GM19238 (cell line): ENCODE measurements around the gene APBB2.
A peak's percentile ranks its signal among the peaks of the same experiment; 100 is the strongest.

Experiments used
- DNase-seq: peaks from one replicate; pipeline ENCODE4 v3.0.0; 2011; ENCODE audit warnings: low spot score; ENCODE audit not compliant: insufficient read length

Gene APBB2

DNA sequence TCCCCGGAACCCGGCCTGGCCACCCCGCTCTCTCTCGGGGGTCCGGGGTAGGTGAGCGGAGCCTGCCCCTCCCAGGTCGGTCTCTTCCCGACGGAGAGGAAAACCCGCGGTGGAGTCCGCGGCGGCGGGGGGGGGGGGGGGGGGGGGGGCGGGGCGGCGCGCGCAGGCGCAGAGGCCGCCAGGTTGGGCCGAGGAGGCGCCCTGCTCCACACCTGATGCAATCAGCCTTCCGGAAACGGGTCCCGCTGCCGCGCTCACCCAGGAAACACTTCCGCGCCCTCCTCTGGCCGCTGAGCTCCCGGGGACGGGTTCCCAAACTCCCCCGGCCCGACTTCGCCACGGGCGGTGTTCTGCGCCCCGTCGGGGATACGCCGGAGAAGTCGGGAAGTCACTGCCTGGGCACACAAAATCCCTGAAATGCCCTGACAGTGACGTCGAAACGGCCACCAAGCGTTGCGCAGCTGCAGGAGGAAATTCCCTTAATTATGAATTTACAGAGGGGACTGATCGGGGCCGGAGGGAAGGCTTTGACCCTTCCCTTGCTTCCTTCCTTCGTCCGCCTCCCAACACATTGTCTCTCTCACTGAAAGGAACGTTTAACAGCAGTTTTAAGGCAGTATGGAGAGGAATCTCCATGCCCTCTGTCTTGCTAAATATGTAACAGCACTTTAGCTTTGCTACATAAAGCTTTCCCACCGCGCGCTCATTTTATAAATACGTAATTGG, 2.1 kb upstream of the APBB2 start:
- DNase-seq = peak; percentile 71

DNA sequence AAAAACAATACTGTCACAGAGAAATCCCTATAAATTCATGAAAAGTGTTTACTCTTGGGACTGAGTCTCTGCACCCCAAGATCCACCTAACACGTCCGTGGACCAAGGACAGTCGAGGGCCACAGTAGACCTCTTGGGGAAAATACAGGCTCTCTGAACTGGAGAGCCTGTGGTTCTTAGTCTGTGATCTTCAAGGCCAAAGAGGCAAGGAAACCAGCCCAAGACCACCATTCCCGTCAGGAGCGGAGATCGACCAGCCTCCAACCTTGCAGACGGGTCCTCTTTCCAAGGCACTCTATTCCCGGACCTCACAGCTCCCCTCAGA, 1.6 kb upstream of the APBB2 start:
- DNase-seq = no peak

DNA sequence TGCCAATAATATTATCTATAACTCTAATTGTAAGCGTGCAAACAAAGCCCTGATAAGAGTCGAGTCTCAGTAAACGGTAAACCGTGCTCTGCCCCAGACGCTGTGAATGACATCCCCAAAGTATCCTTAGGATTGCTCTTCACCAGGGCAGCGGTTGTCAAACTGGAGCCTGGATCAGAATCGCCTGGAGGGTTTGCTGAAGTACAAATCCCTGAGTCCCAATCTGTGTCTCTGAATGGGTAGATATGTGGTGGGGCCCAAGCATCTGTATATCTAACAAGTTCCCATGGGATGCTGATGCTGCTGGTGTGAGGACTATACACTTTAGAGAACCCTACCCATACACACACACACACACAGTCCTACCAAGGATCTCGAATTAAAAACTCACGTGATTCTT, 813 bp upstream of the APBB2 start:
- DNase-seq = no peak

DNA sequence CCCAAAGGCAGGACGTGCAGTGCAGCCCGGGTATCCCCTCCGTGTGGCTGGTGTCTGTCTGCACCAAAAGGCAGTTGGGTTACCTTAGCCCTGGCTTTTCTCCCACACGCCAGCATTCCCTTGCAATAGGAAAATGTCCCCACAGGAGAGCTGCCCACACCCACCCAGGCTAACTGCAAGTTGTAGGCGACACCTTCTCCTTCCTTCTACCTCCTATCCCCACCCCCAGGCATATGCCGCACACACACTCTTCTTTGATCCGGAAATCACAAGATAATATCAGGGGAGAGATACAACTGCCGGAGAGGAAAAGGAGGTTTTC, 444 bp upstream of the APBB2 start:
- DNase-seq = no peak

DNA sequence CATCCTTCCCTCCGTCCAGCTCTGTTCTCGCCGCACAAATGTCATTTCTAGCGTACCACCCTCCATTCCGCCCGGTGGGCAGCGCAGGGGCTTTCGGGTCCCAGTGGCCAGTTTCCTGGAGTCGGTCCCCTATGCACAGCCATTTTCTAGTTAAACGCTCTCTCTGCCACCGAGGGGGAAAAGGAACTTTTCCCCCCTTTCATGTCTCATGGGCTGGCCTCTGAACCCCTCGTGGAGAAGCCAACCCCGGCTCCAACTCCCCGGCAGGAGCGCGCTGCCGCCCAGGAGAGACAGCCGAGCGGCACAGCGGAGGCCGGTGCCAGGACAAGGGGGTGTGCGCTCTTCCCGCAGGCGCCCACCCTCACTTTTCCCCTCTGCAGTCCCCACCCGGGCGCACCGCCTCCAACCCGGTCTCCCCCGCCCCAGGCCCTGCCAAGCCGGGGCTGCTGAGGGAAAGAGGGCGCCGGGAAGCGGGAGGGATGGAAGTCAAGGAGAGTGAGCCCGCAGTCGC, 662 bp downstream of the APBB2 start:
- no peak for DNase-seq

GRCh38 chr4:41212616-41213203, 1.6 kb downstream of the APBB2 start:
- DNase-seq = no peak

- no peak for DNase-seq
Observed at GRCh38 chr4:41211951-41212615, 2.3 kb downstream of the APBB2 start.

DNA sequence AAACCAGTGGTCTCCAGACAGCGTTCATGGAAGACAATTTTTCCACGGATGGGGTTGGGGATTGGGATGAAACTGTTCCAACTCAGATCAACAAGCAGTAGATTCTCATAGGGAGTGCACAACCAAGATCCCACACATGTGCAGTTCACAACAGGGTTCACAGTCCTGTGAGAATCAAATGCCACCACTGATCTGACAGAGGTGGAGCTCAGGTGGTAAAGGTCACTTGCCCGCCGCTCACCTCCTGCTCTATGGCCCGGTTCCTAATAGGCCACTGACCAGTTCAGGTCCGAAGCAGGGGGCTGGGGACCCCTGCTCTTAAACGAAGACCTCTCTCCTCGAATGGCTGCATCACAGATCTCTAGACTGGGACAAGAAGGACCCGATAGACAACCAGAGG, 4.4 kb downstream of the APBB2 start:
- no peak for DNase-seq

GRCh38 chr4:41209187-41209586, 5.2 kb downstream of the APBB2 start:
- no peak for DNase-seq

- no peak for DNase-seq
Observed at GRCh38 chr4:41207291-41207831, 7.0 kb downstream of the APBB2 start.

- no peak for DNase-seq
Observed at GRCh38 chr4:41205854-41206460, 8.4 kb downstream of the APBB2 start.

- no peak for DNase-seq
Observed at GRCh38 chr4:41205130-41205529, 9.2 kb downstream of the APBB2 start.

- DNase-seq = no peak
Observed at GRCh38 chr4:41204400-41204978, 9.9 kb downstream of the APBB2 start.

- DNase-seq = no peak
Observed at GRCh38 chr4:41203841-41204240, 10.5 kb downstream of the APBB2 start.

DNA sequence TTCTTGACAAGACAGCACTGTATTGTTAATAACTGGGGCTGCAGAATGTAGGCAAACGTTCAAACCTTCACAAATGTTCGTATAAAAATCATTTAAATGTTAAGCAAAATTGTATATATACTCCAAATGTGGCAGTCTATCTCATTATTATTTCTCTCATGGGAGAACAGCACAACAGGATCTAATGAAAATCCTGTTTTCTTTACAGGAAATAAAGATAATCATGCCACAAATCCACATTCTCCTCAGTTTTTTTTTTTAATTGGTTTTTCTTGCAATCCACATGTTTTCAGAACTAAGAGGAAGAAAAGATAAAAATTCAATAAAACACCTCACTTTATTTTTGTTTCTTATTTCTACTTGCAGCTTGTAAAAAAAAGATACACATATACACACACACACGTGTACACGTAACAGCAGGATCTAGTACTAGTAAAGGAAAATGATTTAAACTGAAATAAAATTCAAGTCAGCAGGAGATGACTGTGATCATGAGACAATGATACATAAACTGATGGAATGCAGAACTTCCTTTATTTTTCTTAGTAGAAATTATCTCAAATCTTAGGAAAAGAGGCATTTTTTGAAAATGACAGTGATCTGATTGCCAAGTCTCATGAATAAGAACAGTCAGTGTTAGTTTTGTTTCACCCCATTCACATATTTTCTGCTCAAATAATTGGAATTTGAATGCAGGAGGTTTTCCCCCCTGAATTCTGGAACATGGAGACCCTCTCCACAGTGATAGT, 11.3 kb downstream of the APBB2 start:
- DNase-seq = no peak

- no peak for DNase-seq
Observed at GRCh38 chr4:41202356-41202755, 12.0 kb downstream of the APBB2 start.

GRCh38 chr4:41200486-41201017, 13.8 kb downstream of the APBB2 start:
- no peak for DNase-seq

DNA sequence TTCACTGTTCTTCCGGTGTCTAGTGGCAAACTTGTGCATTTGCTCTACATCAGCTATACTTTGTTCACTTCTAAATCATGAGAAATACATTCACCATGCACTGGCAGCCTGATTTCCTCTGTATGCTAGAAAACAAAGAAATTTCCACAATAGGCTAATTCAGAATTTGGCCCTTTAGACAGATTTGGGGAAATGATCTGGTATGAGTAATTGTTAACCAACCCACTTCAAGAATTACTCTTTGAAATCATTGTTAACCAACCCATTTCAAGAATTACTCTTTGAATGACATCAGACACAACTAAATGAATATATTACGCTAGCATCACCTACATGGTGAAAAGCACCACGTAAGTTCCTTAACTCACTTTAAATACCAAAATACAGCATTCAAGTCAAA, 14.6 kb downstream of the APBB2 start:
- no peak for DNase-seq

GRCh38 chr4:41197996-41198395, 16.3 kb downstream of the APBB2 start:
- no peak for DNase-seq

- DNase-seq = no peak
Observed at GRCh38 chr4:41197495-41197894, 16.8 kb downstream of the APBB2 start.
